ENCODE data around the gene ROR1.

Gene ROR1

GRCh38 chr1:64038119-64038518 lies 264.3 kb downstream of the ROR1 start:
- no peak for DNase-seq

- DNase-seq: no peak
Measured at GRCh38 chr1:64038965-64039364, 265.1 kb downstream of the ROR1 start.

GRCh38 chr1:64039390-64039926 lies 265.6 kb downstream of the ROR1 start:
- no peak for DNase-seq

GRCh38 chr1:64041371-64042131 lies 267.7 kb downstream of the ROR1 start:
- DNase-seq: no peak

- DNase-seq: peak in 1 of 2 experiments; percentile 51
Measured at GRCh38 chr1:64042331-64043100, 268.7 kb downstream of the ROR1 start.

GRCh38 chr1:64043288-64043687 lies 269.5 kb downstream of the ROR1 start:
- DNase-seq: no peak

- no peak for DNase-seq
Measured at GRCh38 chr1:64043976-64044375, 270.2 kb downstream of the ROR1 start.

GRCh38 chr1:64046243-64046642 lies 272.4 kb downstream of the ROR1 start:
- DNase-seq: no peak

- DNase-seq: no peak
Measured at GRCh38 chr1:64046891-64047290, 273.1 kb downstream of the ROR1 start.

- no peak for DNase-seq
Measured at GRCh38 chr1:64047549-64047996, 273.8 kb downstream of the ROR1 start.

GRCh38 chr1:64049900-64050540 lies 276.2 kb downstream of the ROR1 start:
- no peak for DNase-seq

GRCh38 chr1:64050601-64051000 lies 276.8 kb downstream of the ROR1 start:
- DNase-seq: no peak

- DNase-seq: no peak
Measured at GRCh38 chr1:64051796-64052195, 278.0 kb downstream of the ROR1 start.

GRCh38 chr1:64052777-64053176 lies 279.0 kb downstream of the ROR1 start:
- no peak for DNase-seq

- DNase-seq: no peak
Measured at GRCh38 chr1:64055310-64055709, 281.5 kb downstream of the ROR1 start.

GRCh38 chr1:64059556-64059955 lies 285.7 kb downstream of the ROR1 start:
- no peak for DNase-seq

GRCh38 chr1:64060611-64061302 lies 286.9 kb downstream of the ROR1 start:
- no peak for DNase-seq

- no peak for DNase-seq
Measured at GRCh38 chr1:64061430-64062104, 287.8 kb downstream of the ROR1 start.

GRCh38 chr1:64062529-64062928 lies 288.7 kb downstream of the ROR1 start:
- no peak for DNase-seq

- no peak for DNase-seq
Measured at GRCh38 chr1:64062941-64063581, 289.2 kb downstream of the ROR1 start.

- DNase-seq: no peak
Measured at GRCh38 chr1:64065571-64065970, 291.8 kb downstream of the ROR1 start.

All from cerebellar nuclear complex (tissue), 1 donor.